IMR-90 (cell line): ENCODE data around the gene USP36. TPM values are rescaled to one million over a fixed set of nuclear protein-coding genes. Genes with fewer than 3 reads are reported as not detected.
A peak's percentile ranks its signal among the peaks of the same experiment; 100 is the strongest.

Source experiments
- ATAC-seq: fragments of 200-7000 bp; cut with Tn5 transposase; 2 replicates; pipeline ENCODE4 v1.9.1; 2020; ENCODE audit warnings: low read depth, mild to moderate bottlenecking, moderate library complexity
- Bru-seq: library from RNA; stranded (reverse); fragments of 400-500 nt; gene quantifications from one replicate; lab custom pipeline; 2021; lab: Mats Ljungman, UMichigan
- BruChase-seq, 2 experiments: library from RNA; stranded (reverse); fragments of 400-500 nt; gene quantifications; one replicate each; lab custom pipeline; 2021; lab: Mats Ljungman, UMichigan
- BruUV-seq: library from RNA; stranded (reverse); fragments of 400-500 nt; replicated peaks from 2 replicates; lab custom pipeline; 2021; lab: Mats Ljungman, UMichigan
- CTCF ChIA-PET: fragments of 300-600 bp; formaldehyde crosslinking; extraction: SDS; loops from one replicate; lab custom pipeline; 2021; ENCODE audit warnings: antibody characterized with exemption; lab: Yijun Ruan, JAX
- POLR2A ChIA-PET: fragments of 300-600 bp; sonication (Branson Sonifier 250); formaldehyde crosslinking; loops from one replicate; lab custom pipeline; 2022; ENCODE audit warnings: antibody characterized with exemption; ENCODE audit not compliant: unreplicated experiment; lab: Charles Lee
- DNase-seq: peaks from one replicate; pipeline ENCODE4 v3.0.0; 2013
- H2AFZ ChIP-seq: replicated peaks from 2 replicates; pipeline ENCODE3; 2013; ENCODE audit warnings: low read length, mild to moderate bottlenecking; ENCODE audit not compliant: poor library complexity
- H2AK5ac ChIP-seq: 2 replicates; pipeline ENCODE4 v1.6.1; 2013; ENCODE audit warnings: low read depth, low read length, inconsistent platforms
- H2AK9ac ChIP-seq: replicated peaks from 2 replicates; pipeline ENCODE3; 2013; ENCODE audit warnings: mild to moderate bottlenecking, low read depth, low read length, moderate library complexity; ENCODE audit not compliant: poor library complexity
- H2BK120ac ChIP-seq: 2 replicates; pipeline ENCODE4 v1.6.1; 2013; ENCODE audit warnings: low read depth, low read length, inconsistent platforms
- H2BK15ac ChIP-seq: 3 replicates; pipeline ENCODE4 v1.6.1; 2013; ENCODE audit warnings: low read depth, low read length, inconsistent platforms
- H2BK20ac ChIP-seq: 2 replicates; pipeline ENCODE4 v1.6.1; 2013; ENCODE audit warnings: low read depth, mild to moderate bottlenecking, inconsistent platforms, low read length, moderate library complexity
- H2BK5ac ChIP-seq: 2 replicates; pipeline ENCODE4 v1.6.1; 2013; ENCODE audit warnings: mild to moderate bottlenecking, low read depth, low read length, inconsistent platforms; ENCODE audit not compliant: poor library complexity, severe bottlenecking
- H3K14ac ChIP-seq: replicated peaks from 2 replicates; pipeline ENCODE4 v1.6.1; 2013; ENCODE audit warnings: low read depth, low read length, inconsistent platforms
- H3K18ac ChIP-seq: 2 replicates; pipeline ENCODE4 v1.6.1; 2013; ENCODE audit warnings: low read depth, low read length, control low read depth
- H3K23ac ChIP-seq: 2 replicates; pipeline ENCODE4 v1.6.1; 2013; ENCODE audit warnings: low read depth, low read length, inconsistent platforms
- H3K27ac ChIP-seq: 2 replicates; pipeline ENCODE4 v1.5.1; 2013; ENCODE audit warnings: mild to moderate bottlenecking, control low read depth, low read length; ENCODE audit not compliant: insufficient read depth
- H3K27me3 ChIP-seq: 2 replicates; pipeline ENCODE4 v1.6.1; 2013; ENCODE audit warnings: low read length; ENCODE audit not compliant: control insufficient read depth, insufficient read depth
- H3K36me3 ChIP-seq: 2 replicates; pipeline ENCODE4 v1.6.1; 2013; ENCODE audit warnings: low read length, mixed read lengths; ENCODE audit not compliant: control insufficient read depth, insufficient read depth
- H3K4ac ChIP-seq: 2 replicates; pipeline ENCODE4 v1.6.1; 2013; ENCODE audit warnings: low read depth, low read length, inconsistent platforms
- H3K4me1 ChIP-seq: 2 replicates; pipeline ENCODE4 v1.6.1; 2013; ENCODE audit warnings: low read length, mixed read lengths; ENCODE audit not compliant: control insufficient read depth, insufficient read depth
- H3K4me2 ChIP-seq: 2 replicates; pipeline ENCODE4 v1.6.1; 2013; ENCODE audit warnings: low read depth, mild to moderate bottlenecking, control low read depth, low read length, moderate library complexity
- H3K4me3 ChIP-seq: 2 replicates; pipeline ENCODE4 v1.5.1; 2013; ENCODE audit warnings: low read depth, mild to moderate bottlenecking, control low read depth, low read length, moderate library complexity; ENCODE audit not compliant: insufficient read depth
- H3K56ac ChIP-seq: 2 replicates; pipeline ENCODE4 v1.6.1; 2013; ENCODE audit warnings: low read length, inconsistent platforms; ENCODE audit not compliant: insufficient read depth; ENCODE audit errors: extremely low read depth
- H3K79me1 ChIP-seq, 2 experiments: 2 replicates each; pipeline ENCODE4 v1.6.1; 2013; ENCODE audit warnings: low read length in 2 of 2, inconsistent platforms in 1 of 2, low read depth in 1 of 2
- H3K9ac ChIP-seq: 2 replicates; pipeline ENCODE4 v1.6.1; 2013; ENCODE audit warnings: low read depth, low read length, control low read depth
- H3K9me1 ChIP-seq: 2 replicates; pipeline ENCODE4 v1.6.1; 2013; ENCODE audit warnings: low read length, inconsistent platforms; ENCODE audit not compliant: insufficient read depth
- H3K9me3 ChIP-seq: 2 replicates; pipeline ENCODE4 v1.6.1; 2013; ENCODE audit warnings: low read length; ENCODE audit not compliant: control insufficient read depth, insufficient read depth
- H4K20me1 ChIP-seq: 2 replicates; pipeline ENCODE4 v1.6.1; 2013; ENCODE audit warnings: low read length, inconsistent platforms; ENCODE audit not compliant: insufficient read depth
- H4K5ac ChIP-seq: 2 replicates; pipeline ENCODE4 v1.6.1; 2013; ENCODE audit warnings: mild to moderate bottlenecking, low read depth, low read length, control low read depth
- H4K8ac ChIP-seq, 2 experiments: 2 replicates each; pipeline ENCODE4 v1.6.1; 2013; ENCODE audit warnings: low read depth in 2 of 2, low read length in 2 of 2, control low read depth in 1 of 2, inconsistent platforms in 1 of 2
- H4K91ac ChIP-seq: 2 replicates; pipeline ENCODE4 v1.6.1; 2013; ENCODE audit warnings: low read depth, low read length, inconsistent platforms; ENCODE audit not compliant: insufficient read depth
- BHLHE40 ChIP-seq: fragments of 150-350 bp; IDR thresholded peaks from 2 replicates; pipeline ENCODE4 v1.6.1; 2016; ENCODE audit warnings: mild to moderate bottlenecking, low read depth, low read length
- CEBPB ChIP-seq: IDR thresholded peaks from 2 replicates; pipeline ENCODE4 v1.6.1; 2012; ENCODE audit warnings: low read depth, low read length, improper control_type of control experiment
- CHD1 ChIP-seq: IDR thresholded peaks from 2 replicates; pipeline ENCODE4 v1.6.1; 2012; ENCODE audit warnings: low read depth, low read length, improper control_type of control experiment
- CTCF ChIP-seq: conservative IDR thresholded peaks from 2 replicates; pipeline ENCODE4 v1.5.1; 2012; ENCODE audit warnings: mild to moderate bottlenecking, low read depth, low read length, improper control_type of control experiment
- FOS ChIP-seq: fragments of 150-350 bp; IDR thresholded peaks from 2 replicates; pipeline ENCODE4 v1.6.1; 2016; ENCODE audit warnings: low read depth, low read length
- MAFK ChIP-seq: IDR thresholded peaks from 2 replicates; pipeline ENCODE4 v1.6.1; 2012; ENCODE audit warnings: low read depth, low read length, improper control_type of control experiment
- MXI1 ChIP-seq: IDR thresholded peaks from 2 replicates; pipeline ENCODE4 v1.6.1; 2012; ENCODE audit warnings: low read depth, mild to moderate bottlenecking, low read length, moderate library complexity, borderline replicate concordance
- POLR2A ChIP-seq: IDR thresholded peaks from 2 replicates; pipeline ENCODE4 v1.6.1; 2012; ENCODE audit warnings: mild to moderate bottlenecking, low read depth, low read length
- RAD21 ChIP-seq: IDR thresholded peaks from 2 replicates; pipeline ENCODE4 v1.6.1; 2012; ENCODE audit warnings: low read length, improper control_type of control experiment
- RCOR1 ChIP-seq: IDR thresholded peaks from 2 replicates; pipeline ENCODE4 v1.6.1; 2012; ENCODE audit warnings: mild to moderate bottlenecking, low read length, improper control_type of control experiment; ENCODE audit not compliant: insufficient replicate concordance
- RFX5 ChIP-seq: IDR thresholded peaks from 2 replicates; pipeline ENCODE4 v1.8.0; 2012; ENCODE audit warnings: low read depth, mild to moderate bottlenecking, low read length, moderate library complexity
- SMC3 ChIP-seq: fragments of 150-350 bp; IDR thresholded peaks from 2 replicates; pipeline ENCODE4 v1.6.1; 2016; ENCODE audit warnings: low read depth, mild to moderate bottlenecking, antibody characterized with exemption, low read length, moderate library complexity
- USF2 ChIP-seq: fragments of 150-350 bp; IDR thresholded peaks from 2 replicates; pipeline ENCODE4 v1.6.1; 2017; ENCODE audit warnings: mild to moderate bottlenecking, antibody characterized with exemption, low read length, low read depth
- WGBS, 2 experiments: methylation state at CpG; one replicate each; pipeline versions ENCODE4 v1.1.5 to v1.1.7; 2013; ENCODE audit warnings: missing lambda C conversion rate in 2 of 2; ENCODE audit not compliant: insufficient read length in 1 of 2; ENCODE audit errors: extremely low coverage in 2 of 2; 5-methylcytosine and 5-hydroxymethylcytosine counted together
- dilution Hi-C: fragments of 300-500 bp; cut with HindIII; formaldehyde crosslinking; loops from one replicate; pipeline ENCODE4 v1.14.3; 2018; ENCODE audit warnings: low sequenced_read_pairs; ENCODE audit not compliant: unreplicated experiment
- in situ Hi-C: fragments of 300-500 bp; cut with MboI; formaldehyde crosslinking; loops from 3 replicates; pipeline ENCODE4 v1.14.3; 2019; ENCODE audit warnings: low sequenced_read_pairs, inconsistent platforms, mixed read lengths
- intact Hi-C: fragments of 100-400 bp; cut with micrococcal nuclease; formaldehyde crosslinking; loops from 2 replicates; pipeline ENCODE4 v1.10.0; 2022
- long read RNA-seq: library from polyadenylated mRNA; unstranded; transcript quantifications from one replicate; pipeline ENCODE4 v2.0.0, GENCODE V29; 2021; ENCODE audit not compliant: unreplicated experiment
- polyA plus RNA-seq, 3 experiments: library from polyadenylated mRNA; depleted of rRNA; stranded (reverse); fragments of >200 nt; gene quantifications; 2 replicates each; pipeline ENCODE4 v1.2.3, GENCODE V29; 2012; ENCODE audit warnings: low replicate concordance in 1 of 3
- total RNA-seq: library from RNA; depleted of rRNA; stranded (reverse); fragments of >200 nt; gene quantifications from 2 replicates; pipeline ENCODE4 v1.2.3, GENCODE V29; 2012; rRNA removed

Gene USP36
- total RNA-seq: 28.3 and 30.6 TPM in 2 replicates
- polyA plus RNA-seq (2012; rRNA removed): 38.3 and 39.7 TPM in 2 replicates
- 21.7 and 22.5 TPM in 2 replicates for polyA plus RNA-seq (2012; cell fraction: cytosol; rRNA removed)
- polyA plus RNA-seq (2012; cell fraction: nucleus; rRNA removed; ENCODE audit: low replicate concordance): 135 and 196 TPM in 2 replicates
- percentile 88 among the genes with signal in this experiment for Bru-seq, nascent RNA
- BruChase-seq, experiment 1, labeled RNA remaining after a 6-hour chase: percentile 86 among the genes with signal in this experiment
- BruChase-seq, experiment 2, labeled RNA remaining after a 2-hour chase: percentile 90 among the genes with signal in this experiment
- long read RNA-seq, partial matches to known transcripts: 13 of 20 reads
- long read RNA-seq, other reads (novel, unspliced or antisense): 7 of 20 reads

- intact Hi-C loops: no loop called here
- Histone ChIP-seq H3K4me1 (peaks cover 11% of the 10 kb centered on the region), H2BK120ac (peak within 1 kb of the TSS; percentile 57), H2AK9ac (peak within 1 kb of the TSS; percentile 98), H2BK5ac (peak within 1 kb of the TSS; percentile 52), H3K23ac (peak within 1 kb of the TSS; percentile 99), H4K91ac (peak within 1 kb of the TSS; percentile 77), H3K4me3 (peak within 1 kb of the TSS; percentile 81), H3K36me3 (peaks cover 15% of the 10 kb centered on the region), H3K27me3 (no peaks in the 10 kb centered on the region), H3K9me1 (peaks cover 19% of the 10 kb centered on the region), H2BK15ac (no peak within 1 kb of the TSS; the same call in 2 of the 3 replicates), H3K4me2 (peak within 1 kb of the TSS; percentile 88), H3K18ac (peak within 1 kb of the TSS; percentile 63), H3K4ac (peak within 1 kb of the TSS; percentile 87), H3K56ac (peak within 1 kb of the TSS; percentile 88), H2AFZ (peak within 1 kb of the TSS; percentile 96), H4K20me1 (peaks cover 32% of the 10 kb centered on the region), H3K79me1 (peaks cover 13 to 40% of the 10 kb centered on the region in 2 experiments), H3K14ac (peak within 1 kb of the TSS; percentile 98), H3K27ac (peak within 1 kb of the TSS; percentile 87), H4K8ac (peak within 1 kb of the TSS; percentile 67 to 88), H4K5ac (peak within 1 kb of the TSS; percentile 74), H2AK5ac (peak within 1 kb of the TSS; percentile 93), H2BK20ac (no peak within 1 kb of the TSS), H3K9ac (peak within 1 kb of the TSS; percentile 89), H3K9me3 (no peaks in the 10 kb centered on the region)
- 0% methylated on average over 33 of the region's 74 CpGs; no CpG with 5 or more reads in 1 of the 2 experiments for WGBS, 2 experiments
- peak; percentile 99 for DNase-seq
- no TSS peak for BruUV-seq
- in situ Hi-C loops: no loop called here
- peak; percentile 92 for ATAC-seq
- ChIA-PET CTCF (no interaction called here), POLR2A (interaction anchor here (0.5 to 0.8 kb wide), 2 partner anchors 15 to 472 kb away, joined by 3 to 5 read pairs; no protein-coding TSS in a partner anchor)
- dilution Hi-C loops: no loop called here
- TF ChIP-seq USF2 (peak; percentile 90), RFX5 (no peak), CHD1 (no peak), FOS (peak; percentile 24; the same call in 1 of the 2 replicates), RCOR1 (peak; percentile 19), MXI1 (peak; percentile 96), BHLHE40 (peak; percentile 97), POLR2A (peak; percentile 87; the same call in 1 of the 2 replicates), SMC3 (no peak), CTCF (no peak), CEBPB (peak; percentile 96), RAD21 (no peak), MAFK (no peak)
Measured at GRCh38 chr17:78840780-78841611, at the start of gene USP36. TSS of gene USP36 (minus strand) at chr17:78840814. CDS start at chr17:78836363, 4,451 bp downstream.
